ENCODE results near the gene PPP6R1.
"Not testable (repeated sequence)": the region's sequence is repeated elsewhere in the genome, so short reads cannot be mapped to it uniquely, and the experiment has no call there.

Gene PPP6R1

DNA sequence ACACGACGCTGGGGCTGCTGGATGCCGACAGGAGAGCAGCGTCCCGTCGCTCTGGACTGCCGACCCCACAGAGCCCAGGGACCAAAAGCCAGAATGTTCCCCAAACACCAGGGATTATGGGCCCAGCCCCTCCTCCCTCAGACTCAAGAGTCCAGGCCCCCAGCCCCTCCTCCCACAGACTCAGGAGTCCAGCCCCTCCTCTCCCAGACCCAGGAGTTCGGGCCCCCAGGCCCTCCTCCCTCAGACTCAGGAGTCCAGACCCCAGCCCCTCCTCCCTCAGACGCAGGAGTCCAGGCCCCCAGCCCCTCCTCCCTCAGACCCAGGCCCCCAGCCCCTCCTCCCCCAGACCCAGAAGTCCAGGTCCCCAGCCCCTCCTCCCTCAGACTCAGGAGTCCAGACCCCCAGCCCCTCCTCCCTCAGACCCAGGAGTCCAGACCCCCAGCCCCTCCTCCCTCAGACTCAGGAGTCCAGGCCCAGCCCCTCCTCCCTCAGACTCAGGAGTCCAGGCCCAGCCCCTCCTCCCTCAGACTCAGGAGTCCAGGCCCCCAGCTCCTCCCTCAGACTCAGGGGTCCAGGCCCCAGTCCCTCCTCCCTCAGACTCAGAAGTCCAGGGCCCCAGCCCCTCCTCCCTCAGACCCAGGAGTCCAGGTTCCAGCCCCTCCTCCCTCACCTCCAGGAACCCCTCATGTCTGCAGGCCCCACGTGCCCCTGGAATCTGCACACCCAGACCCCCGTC is 34.0 kb downstream of the PPP6R1 start:
- not testable (repeated sequence) for DNase-seq (ENCODE audit: low read depth in 2 of 2)

DNA sequence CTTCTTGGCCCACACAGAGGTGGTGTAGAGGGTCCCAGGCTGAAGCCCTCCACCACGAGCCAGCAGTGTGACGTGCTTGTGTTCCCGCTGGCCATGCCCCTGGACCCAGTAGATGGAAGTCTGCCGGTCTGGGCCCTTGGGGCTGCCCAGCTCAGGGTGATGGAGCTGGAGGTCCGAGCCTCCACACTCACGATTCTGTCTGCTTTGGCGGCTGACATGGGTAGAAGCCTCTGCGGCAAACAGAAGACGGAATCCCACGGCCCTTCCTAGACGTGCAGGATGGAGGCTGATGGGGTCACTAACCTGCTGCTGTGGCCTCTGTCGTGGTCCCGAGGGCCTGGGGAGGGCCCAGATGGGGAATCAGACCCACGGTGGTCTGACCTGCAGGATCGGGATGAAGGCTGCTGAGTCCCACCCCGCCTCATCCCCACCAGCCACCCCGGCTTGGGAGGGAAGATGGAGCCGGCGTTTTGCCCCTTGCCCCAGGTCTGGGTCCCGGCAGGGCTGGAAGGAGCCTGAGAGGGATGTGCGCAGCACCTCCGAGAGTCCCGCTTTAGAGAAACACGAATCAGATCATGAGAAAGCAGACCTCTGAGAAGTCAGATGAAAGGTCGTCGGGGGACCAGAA is 34.7 kb downstream of the PPP6R1 start:
- DNase-seq (ENCODE audit: low read depth in 2 of 2), result no peak

DNA sequence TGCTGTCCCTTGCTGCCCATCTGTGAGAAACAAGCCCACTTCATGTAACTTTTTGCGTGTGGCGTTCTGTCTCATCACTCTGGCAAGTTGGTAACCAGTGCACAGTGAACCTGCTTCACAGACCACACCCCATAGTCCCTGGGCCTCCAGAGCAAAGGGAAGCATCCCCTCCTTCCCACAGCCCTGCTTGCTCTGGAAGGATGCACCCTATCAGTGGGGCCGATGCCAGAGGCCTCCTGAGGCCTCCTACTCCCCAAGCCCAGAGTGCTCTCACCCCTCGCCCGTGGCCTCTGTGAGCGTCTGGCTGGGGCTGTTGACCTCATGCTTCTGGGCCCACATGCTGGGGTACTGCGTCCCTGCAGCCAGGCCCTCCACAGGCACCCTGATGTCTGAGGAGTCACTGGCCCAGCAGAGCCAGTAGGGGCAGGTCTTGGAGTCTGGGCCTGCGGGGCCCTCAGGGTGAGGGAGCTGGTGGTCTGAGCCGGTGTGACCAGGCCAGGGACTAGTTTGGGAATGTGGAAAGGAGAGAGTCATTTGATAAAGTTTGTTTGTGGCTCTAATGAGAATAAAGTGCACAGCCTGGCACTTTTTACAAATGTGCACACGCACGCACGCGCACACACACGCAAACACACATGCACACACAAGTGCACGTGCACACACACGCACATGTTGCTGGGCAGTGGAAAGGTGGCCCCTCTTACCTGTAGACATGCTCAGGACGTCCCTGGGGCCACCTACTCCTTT is 35.4 kb downstream of the PPP6R1 start:
- DNase-seq (ENCODE audit: low read depth in 2 of 2), result no peak

DNA sequence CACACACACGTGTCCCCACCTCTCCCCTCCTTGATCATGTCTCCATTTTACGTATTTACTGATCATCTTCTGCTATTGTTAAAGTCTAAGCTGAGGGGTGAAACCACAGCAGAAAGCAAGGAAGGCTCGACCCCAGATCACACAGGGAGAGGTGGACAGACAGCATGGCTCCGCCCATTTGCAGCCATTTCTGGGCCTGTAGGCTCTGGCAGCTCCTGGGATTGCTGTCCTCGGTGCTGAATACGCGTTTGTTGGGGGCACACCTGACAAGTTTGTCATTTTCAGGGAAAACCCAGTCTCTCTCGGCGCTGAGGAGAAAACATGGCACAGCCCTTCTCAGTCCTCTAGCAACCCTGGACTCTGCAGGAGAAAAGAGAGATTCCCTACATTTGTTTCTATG is 38.3 kb downstream of the PPP6R1 start:
- DNase-seq (ENCODE audit: low read depth in 2 of 2), result no peak

DNA sequence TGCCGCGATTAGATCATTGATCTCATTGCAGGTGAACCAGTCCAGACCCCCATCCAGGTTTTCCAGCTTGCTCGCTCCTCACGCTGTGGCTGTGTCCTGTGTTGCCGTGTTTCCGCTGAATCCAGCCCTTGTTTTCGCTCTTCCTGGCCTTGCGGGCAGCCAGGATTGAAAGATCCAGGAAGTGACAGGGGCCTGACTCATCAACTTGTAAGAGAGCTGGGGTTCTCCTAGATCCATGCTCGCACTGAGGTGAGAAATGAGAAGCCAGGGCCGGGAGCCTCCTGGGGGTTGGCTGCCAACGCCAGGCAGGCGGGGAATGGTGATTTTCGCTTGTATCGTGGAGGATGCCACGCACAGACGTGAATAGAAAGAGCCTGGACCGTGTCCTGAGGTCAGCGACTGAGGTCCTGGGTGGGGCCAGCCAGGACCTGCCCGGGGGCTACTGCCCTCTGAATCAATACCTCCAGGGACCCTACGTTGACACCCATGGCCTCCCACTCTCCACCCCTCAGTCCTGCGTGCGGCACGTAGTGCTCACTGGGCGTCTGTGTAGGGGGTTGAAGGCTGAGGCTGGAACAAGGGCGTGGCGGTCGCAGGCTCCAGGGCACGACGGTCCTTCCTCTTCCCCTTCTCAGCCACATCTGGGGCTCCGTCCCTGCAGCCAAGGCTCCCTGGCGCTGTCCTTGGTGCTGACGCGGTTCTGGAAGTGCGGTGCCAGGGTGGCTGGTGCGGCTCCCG is 42.2 kb downstream of the PPP6R1 start:
- no peak for DNase-seq (ENCODE audit: low read depth in 2 of 2)

DNA sequence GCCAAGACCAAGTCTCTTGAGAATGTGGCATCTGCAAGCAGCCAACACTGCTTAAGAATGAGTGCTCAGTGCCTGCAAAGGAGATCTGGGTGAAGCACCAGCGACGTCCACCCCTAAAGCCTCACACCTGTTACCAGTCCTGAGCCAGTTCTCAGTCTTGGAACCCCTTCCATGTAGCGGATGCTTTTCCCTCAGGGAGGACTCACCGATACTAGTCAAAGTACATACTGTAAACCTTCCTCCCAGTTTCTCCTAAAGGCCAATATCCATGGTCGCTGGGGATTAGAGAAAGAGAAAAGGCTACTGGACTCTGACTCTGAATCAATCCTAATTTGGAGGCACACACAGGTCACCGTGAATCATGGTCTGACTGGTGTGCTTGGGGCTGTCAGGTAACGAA is 45.3 kb downstream of the PPP6R1 start:
- no peak for DNase-seq (ENCODE audit: low read depth in 2 of 2)

DNA sequence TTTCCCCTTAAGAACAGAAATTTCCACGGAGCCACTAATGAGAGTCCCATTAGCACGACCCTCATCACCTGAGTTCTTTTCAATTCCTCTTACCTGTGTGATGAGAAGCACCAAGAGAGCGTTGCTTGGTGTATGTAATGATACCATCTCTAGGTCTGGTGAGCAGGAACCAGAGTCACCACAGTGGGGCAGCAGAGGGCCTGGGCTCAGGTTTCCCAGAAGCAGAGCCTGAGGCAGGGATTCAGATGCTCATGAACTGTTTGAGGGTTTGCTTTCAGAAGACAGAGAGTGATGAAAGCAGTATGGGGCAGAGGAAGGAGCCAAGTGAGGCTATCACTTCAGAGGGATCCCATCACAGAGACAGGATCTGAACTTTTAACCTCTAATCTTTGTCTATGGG is 46.4 kb downstream of the PPP6R1 start:
- DNase-seq (ENCODE audit: low read depth in 2 of 2), result no peak

DNA sequence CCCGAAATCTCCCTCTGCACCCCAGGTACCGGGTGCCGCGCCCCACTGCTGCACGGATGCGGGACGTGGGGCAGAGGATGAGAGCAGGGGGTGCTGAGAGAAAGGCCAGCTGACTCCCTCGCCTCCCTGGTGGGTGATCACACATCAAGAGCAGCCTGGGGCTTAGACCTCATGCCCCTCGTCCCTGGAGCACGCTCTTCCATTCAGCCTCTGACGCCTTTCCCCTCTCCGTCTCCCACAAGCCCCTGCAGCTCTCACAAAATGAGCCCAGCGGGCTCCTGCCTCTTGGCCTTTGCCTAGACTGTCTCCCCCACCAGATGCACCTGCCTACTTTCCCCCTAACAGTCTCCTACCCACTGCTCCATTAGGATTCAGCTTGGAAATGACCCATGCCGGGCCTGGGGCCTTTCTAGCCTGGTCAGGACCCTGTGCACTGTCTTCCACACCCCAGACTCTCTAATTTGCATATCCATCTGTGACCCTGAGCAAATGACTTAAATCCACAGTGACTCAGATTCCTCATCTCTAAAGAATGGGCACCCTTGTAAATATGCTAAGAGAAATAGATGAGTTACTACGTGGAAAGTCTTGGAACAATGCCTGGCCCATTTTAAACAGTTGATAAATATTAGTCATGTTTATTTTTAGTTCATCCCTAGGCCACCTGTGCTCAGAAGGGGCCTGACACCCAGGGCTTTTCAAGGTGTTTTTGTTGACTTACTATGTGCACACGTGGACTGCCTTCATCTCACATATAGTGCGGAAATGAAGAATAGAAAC is 48.9 kb downstream of the PPP6R1 start:
- no peak for DNase-seq (ENCODE audit: low read depth in 2 of 2)

DNA sequence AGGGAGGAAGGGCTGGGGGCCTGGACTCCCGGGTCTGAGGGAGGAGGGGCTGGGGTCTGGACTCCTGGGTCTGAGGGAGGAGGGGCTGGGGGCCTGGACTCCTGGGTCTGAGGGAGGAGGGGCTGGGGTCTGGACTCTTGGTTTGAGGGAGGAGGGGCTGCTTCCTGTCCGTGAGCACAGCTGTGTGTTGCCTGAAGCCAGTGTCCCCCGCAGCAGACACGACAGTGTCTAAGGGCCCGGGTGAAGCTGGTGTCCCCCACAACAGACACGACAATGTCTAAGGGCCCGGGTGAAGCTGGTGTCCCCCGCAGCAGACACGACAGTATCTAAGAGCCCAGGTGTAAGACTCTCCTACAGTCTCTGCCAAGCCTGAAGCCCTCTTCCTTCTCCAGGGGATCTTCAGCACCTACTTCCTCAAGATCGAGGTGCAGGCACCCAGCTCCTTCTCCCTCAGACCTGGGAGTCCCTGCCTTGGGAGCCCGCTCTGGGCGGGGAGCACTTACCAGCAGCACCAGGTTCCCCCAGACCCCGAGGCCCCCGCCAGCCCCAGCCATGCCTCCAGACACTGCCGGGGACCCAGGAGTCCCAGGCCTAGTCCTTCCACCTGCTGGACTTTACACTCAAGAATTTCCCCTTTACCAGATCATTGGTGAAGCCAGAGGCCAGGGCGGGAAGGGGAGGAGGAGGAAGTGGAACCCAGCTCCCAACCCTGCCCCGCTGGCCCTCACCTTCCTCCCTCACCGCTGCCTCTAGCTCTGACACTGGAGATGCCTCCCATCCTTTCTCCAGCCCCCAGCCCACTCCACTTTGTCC is 49.7 kb downstream of the PPP6R1 start, which contains the start of gene PTPRH:
Gene PTPRH, minus strand, starts transcription at position 622 of the 813 bp plus-strand sequence. Its CDS starts 68 bp downstream, at position 554.
- DNase-seq (ENCODE audit: low read depth in 2 of 2), result no peak

DNA sequence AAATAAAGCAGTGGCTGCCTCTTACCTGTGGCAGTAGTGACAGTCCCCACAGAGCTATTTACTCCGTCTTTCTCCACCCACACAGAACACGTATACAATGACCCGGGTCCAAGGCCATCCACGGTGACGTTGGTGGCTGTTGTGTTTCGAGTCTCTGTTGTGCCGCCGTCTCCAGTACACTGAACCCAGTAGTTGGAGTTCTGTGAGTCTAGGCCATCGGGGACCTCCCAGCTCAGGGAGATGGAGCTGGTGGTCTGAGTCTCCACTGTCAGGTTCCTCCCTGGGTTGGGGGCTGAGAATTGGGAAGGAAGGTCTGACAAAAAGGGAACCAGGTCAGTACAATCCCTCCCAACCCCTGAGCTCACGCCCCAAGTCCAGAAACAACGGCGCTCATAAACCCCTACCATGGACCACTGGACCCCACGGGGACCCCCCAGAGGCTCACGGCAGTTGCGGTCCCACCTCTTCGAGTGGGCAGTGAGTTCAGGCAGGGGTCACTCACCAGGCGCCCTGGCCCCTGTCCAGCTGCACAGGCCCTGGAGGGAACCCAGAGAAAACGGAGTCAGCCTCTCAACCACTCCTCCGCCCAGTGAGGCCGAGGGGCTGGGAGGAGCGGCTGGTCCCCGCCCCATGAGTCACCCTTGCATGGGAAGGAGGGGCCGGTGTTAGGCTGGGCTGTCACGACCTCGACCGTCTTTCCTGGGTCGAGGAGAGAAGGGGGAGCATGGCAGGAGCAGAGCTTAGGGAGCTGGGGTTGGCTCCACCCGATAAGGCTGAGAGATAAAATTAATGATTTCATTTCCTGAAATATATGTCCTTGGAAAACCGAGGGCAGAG is 51.9 kb downstream of the PPP6R1 start:
- peak in 1 of 2 donors; percentile 14 for DNase-seq (ENCODE audit: low read depth in 2 of 2)

DNA sequence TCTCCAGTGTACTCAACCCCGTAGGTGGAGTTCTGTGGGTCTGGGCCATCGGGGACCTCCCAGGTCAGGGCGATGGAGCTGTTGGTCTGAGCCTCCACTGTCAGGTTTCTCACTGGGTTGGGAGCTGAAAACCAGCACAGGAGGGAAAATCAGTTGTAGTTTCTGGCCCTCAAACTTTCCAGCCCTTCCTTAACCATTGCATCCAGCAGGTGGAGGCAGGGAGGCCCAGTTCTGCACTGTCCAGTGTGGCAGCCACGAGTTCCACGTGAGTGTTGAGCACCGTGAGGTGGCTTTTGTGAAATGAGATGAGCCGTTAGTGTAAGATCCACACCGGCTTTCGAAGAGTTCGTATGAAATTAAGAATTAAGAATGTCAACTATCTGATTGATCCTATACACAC is 56.6 kb downstream of the PPP6R1 start:
- not testable (repeated sequence) for DNase-seq (ENCODE audit: low read depth in 2 of 2)

DNA sequence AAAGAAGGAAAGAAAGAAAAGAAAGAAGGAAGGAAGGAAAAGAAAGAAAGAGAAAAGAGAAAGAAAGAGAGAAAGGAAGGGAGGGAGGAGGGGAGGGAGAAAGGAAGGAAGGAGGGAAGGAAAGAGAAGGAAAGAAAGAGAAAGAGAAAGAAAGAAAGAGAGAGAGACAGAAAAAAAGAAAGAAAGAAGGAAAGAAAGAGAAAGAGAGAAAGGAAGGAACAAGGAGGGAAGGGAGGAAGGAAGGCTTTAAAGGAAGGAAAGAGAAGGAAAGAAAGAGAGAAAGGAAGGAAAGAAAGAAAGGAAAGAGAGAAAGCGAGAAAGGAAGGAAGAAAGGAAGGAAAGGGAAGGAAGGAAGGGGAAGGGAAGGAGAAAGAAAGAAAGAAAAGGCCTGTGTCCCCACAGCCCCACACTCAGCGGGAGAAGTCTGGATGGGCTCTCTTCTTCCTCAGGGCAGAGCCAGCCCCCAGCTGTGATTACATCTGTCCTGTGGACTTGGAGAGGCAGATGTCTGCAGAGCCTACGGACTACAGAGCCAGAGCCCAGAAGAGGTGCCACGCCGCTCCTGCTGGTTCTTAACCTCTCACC is 59.1 kb downstream of the PPP6R1 start:
- no peak for DNase-seq (ENCODE audit: low read depth in 2 of 2)

DNA sequence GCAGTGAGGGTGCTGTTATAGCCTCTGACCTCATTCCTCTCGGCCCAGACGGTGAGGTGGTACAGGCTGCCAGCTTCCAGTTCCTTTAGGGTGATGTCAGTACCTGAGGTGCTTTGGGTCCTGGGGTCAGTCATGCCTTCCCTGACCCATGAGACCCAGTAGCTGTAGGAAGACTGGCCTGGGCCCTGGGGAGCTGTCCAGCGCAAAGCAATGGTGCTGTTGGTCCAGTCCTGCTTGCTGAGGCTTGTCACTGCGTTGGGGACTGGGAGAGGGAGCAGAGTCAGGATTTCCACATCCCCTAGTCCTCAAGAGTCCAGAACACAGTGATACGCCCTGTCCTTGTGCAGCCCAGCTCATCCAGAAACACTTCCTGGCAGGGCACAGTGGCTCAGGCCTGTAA is 60.2 kb downstream of the PPP6R1 start:
- no peak for DNase-seq (ENCODE audit: low read depth in 2 of 2)

DNA sequence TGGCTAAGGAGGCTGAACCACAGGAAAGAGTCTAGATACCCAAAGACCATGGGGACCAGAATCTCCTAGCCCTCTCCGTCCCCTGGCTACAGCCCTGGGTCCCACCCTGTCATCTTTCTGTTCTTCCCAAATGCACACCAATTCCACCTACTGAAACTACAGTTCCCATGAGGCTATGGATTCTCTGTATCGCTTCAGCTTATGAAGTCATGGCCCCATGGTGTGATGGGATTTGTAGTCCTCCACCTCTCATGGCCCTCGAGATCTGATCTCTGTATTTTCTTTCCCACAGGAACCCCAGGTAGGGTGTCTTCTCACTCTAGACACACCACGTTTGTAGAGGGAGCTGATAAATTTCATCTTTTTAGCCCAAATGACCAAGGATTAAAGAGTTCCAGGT is 61.3 kb downstream of the PPP6R1 start:
- no peak for DNase-seq (ENCODE audit: low read depth in 2 of 2)

DNA sequence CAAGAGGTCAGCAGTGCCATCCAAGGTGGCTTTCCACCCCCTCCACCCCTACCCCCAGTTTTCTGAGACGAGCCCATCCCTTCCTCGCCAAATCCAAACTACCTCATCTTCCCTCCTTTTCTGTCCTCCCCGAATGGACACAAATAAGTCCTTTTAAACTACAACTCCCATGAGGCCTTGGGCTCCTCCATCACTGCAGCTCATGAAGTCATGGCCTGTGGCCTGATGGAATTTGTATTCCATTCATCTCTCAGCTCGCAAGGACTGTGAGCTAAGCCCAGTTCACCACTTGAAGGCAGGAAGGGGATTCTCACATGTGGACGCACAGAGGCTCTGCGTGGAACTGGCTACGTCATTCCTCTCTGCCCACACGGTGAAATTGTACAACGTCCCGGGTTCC is 62.0 kb downstream of the PPP6R1 start:
- DNase-seq (ENCODE audit: low read depth in 2 of 2), result no peak

DNA sequence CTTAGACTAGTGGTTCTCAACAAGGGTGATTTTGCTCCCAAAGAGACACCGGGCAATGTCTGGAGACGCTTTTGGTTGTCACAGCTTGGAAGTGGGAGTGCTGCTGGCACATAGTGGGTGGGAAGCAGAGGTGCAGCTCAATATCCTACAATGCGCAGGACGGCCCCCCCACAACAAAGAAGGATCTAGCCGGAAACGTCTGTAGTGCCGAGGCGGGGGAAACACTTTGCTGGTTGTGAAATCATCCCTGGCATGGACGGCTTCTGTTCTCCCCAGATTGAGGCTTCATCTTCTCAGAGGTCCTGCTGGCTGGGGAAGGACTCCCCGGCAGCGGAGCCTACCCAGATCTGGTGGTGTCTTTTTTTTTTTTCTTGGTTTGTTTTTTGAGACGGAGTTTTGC is 65.3 kb downstream of the PPP6R1 start:
- DNase-seq (ENCODE audit: low read depth in 2 of 2), result no peak

DNA sequence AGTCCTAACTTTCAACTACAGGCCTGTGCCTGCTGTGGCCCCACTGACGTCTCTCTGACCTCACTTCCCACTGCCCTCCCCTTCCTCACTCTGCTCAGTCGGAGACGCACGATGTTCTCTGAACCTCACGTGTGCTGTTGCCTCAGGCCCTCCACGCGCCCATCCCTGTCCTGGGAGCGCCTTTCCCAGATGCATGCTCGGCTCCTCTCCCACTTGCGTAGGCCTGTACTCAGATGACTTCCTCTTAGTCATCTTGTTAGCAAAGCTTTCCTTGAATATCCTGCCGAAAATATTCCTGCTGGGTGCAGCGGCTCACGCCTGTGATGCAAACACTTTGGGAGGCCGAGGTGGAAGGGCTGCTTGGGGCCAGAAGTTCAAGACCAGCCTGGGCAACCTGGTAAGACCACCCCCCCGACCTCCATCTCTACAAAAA is 69.4 kb downstream of the PPP6R1 start:
- DNase-seq (ENCODE audit: low read depth in 2 of 2), result no peak

DNA sequence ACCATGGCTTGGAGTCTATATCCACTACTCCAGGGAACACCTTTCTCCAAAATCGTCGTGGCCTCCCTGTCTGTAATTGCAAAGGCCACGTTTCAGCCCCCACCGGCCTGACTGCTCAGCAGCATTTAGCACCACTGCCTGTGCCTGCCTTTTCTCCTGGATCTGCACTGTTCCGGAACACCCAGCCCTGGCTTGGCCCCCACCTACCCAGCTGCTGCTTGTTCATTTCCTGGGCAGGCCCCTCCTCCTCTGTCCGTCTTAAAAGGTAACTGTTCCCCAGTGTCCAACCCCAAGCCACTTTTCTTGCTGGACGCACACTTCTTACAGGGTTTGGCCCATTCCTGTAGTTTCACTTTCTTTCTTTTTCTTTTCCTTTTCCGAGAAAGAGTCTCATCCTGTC is 70.2 kb downstream of the PPP6R1 start:
- DNase-seq (ENCODE audit: low read depth in 2 of 2), result no peak

DNA sequence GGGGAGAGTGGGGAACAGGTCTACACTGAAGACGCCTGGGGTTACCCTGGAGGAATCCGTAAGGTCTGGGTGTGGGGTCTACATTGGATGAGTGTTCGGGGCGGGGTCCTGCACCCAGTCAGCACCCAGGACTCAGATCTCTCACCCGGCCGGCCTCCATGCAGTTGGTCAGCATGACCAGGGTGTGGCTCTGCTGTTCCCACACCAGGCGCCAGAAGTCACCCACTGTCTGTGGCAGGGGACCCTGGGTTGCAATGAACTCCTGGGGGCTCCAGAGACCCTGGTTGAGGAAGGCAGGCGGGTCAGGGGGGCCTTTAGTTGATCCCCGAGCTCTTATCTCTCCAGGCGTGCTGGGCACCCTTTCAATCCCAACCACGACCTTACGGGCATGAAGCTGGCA is 72.7 kb downstream of the PPP6R1 start:
- DNase-seq (ENCODE audit: low read depth in 2 of 2), result no peak

Data from activated CD8-positive, alpha-beta memory T cell treated with anti-CD3 and anti-CD28 coated beads for 4 hours (primary cell).